Stomach (tissue), 9 donors: ENCODE data around the gene GPC6. TPM values are rescaled to one million over a fixed set of nuclear protein-coding genes. Genes with fewer than 3 reads are reported as not detected.

ENCODE experiments used
- DNase-seq, 2 donors: peaks; one replicate each; pipeline versions ENCODE4 v3.0.0 to v3.0.0-alpha.2; 2013 to 2019
- H3K27ac ChIP-seq, 5 donors: fragments of 200-600 bp in 4 of 5; sonication (generic) in 4 of 5; one replicate each; pipeline ENCODE4 v1.5.1; 2013 to 2019; ENCODE audit warnings: mild to moderate bottlenecking in 1 of 5, moderate library complexity in 1 of 5
- H3K27me3 ChIP-seq, 3 donors: fragments of 200-600 bp; sonication (generic); one replicate each; pipeline ENCODE4 v1.5.1; 2017 to 2019; ENCODE audit warnings: mixed run types in 1 of 3
- H3K36me3 ChIP-seq, 4 donors: fragments of 200-600 bp; sonication (generic); 1 replicate in 3 of 4; 2 replicates in 1 of 4; pipeline ENCODE4 v1.5.1; 2016 to 2019
- H3K4me1 ChIP-seq, 4 donors: fragments of 200-600 bp; sonication (generic); one replicate each; pipeline ENCODE4 v1.5.1; 2016 to 2019
- H3K4me3 ChIP-seq, 4 donors: fragments of 200-600 bp; sonication (generic) in 3 of 4; one replicate each; pipeline ENCODE4 v1.5.1; 2016 to 2019; ENCODE audit warnings: mild to moderate bottlenecking in 1 of 4
- H3K9me3 ChIP-seq, 4 donors: fragments of 200-600 bp; sonication (generic); one replicate each; pipeline ENCODE4 v1.5.1; 2016 to 2019
- EP300 ChIP-seq: sonication (generic); formaldehyde crosslinking; IDR thresholded peaks from one replicate; pipeline ENCODE4 v1.6.1; 2017; ENCODE audit warnings: antibody characterized with exemption
- POLR2A ChIP-seq, 4 donors: fragments of 450-650 bp; IDR thresholded peaks; one replicate each; pipeline ENCODE4 v1.6.1; 2016; ENCODE audit warnings: antibody characterized with exemption in 4 of 4, control low read depth in 2 of 4, mild to moderate bottlenecking in 1 of 4, moderate library complexity in 1 of 4
- POLR2AphosphoS5 ChIP-seq, 3 donors: sonication (generic); formaldehyde crosslinking; IDR thresholded peaks; one replicate each; pipeline ENCODE4 v1.6.1; 2016; ENCODE audit warnings: antibody characterized with exemption in 3 of 3
- WGBS, 5 donors: extraction: QIAGEN DNeasy Blood & Tissue Kit in 3 of 5; methylation state at CpG; one replicate each; pipeline versions ENCODE4 v1.1.5 to v1.1.7; 2013 to 2018; 5-methylcytosine and 5-hydroxymethylcytosine counted together
- intact Hi-C: fragments of 100-400 bp; cut with DNase I; formaldehyde crosslinking; loops from one replicate; pipeline ENCODE4 v1.15.1; 2023; ENCODE audit warnings: low total_unique reads
- polyA plus RNA-seq, 3 donors: library from polyadenylated mRNA; stranded (reverse); fragments of 200-250 nt; gene quantifications; one replicate each; pipeline ENCODE4 v1.2.3, GENCODE V29; 2013
- total RNA-seq, 5 donors: library from RNA; depleted of rRNA; stranded (reverse); fragments of >200 nt; gene quantifications; one replicate each; pipeline versions ENCODE4 v1.1.0 to v1.2.3, GENCODE V29; 2014 to 2016
- TF ChIP-seq, protein P1 (sequence below), 7 experiments: fragments of 450-650 bp in 4 of 7; fragments of 200-600 bp in 3 of 7; sonication (generic) in 3 of 7; IDR thresholded peaks; one replicate each; pipeline ENCODE4 v1.5.1; 2016 to 2019; ENCODE audit warnings: antibody characterized with exemption in 7 of 7, control low read depth in 2 of 7, mild to moderate bottlenecking in 1 of 7
- donor health status: healthy with polysubstance abuse.
- donor health status: Bipolar disorder and iron deficiency.
- donor health status: healthy.

The GPC6 gene
- total and polyA plus RNA-seq, 8 donors: 0.70 to 52.7 (median 5.6) TPM

DNA sequence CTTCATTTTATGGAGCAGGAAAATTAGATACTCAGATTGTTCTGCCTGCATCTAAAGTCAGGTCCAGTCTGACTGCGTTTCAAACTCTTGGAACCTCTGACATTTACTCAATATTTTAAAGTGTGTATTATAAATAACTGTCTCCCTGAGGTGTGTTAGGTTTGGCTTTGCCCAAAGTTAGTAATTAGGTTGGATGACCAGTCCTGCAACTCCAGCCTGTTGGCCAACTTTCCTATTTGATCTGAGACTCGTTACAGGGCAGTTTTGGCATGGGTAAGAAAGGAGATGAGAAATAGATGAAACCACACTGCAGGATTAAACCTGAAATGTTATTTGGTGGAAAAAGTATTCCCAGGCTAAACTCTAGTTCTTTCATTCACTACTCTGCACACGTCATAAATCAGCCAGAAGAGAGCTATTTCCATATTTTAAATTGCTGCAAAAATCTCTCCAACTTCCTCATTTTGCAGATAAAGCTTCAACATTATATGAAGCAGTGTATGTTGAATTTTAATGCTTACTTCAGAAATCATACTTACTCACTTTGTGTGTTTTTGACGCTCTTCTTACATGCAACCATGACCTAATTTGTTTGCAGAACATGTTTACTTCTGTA, 895.8 kb downstream of the GPC6 start:
- Histone ChIP-seq H3K36me3 (no peaks in the 10 kb centered on the region), H3K4me1 (no peaks in the 10 kb centered on the region), H3K27me3 (no peaks in the 10 kb centered on the region), H3K27ac (no peak overlapping the region), H3K9me3 (no peaks in the 10 kb centered on the region), H3K4me3 (no peak overlapping the region)
- DNase-seq: no peak
- intact Hi-C loops: no loop called here
- TF ChIP-seq, protein P1, sequence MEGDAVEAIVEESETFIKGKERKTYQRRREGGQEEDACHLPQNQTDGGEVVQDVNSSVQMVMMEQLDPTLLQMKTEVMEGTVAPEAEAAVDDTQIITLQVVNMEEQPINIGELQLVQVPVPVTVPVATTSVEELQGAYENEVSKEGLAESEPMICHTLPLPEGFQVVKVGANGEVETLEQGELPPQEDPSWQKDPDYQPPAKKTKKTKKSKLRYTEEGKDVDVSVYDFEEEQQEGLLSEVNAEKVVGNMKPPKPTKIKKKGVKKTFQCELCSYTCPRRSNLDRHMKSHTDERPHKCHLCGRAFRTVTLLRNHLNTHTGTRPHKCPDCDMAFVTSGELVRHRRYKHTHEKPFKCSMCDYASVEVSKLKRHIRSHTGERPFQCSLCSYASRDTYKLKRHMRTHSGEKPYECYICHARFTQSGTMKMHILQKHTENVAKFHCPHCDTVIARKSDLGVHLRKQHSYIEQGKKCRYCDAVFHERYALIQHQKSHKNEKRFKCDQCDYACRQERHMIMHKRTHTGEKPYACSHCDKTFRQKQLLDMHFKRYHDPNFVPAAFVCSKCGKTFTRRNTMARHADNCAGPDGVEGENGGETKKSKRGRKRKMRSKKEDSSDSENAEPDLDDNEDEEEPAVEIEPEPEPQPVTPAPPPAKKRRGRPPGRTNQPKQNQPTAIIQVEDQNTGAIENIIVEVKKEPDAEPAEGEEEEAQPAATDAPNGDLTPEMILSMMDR (IDR thresholded peaks at IDR 0.05): no peak
- TF ChIP-seq EP300 (no peak), POLR2A (IDR thresholded peaks at IDR 0.05) (no peak), POLR2AphosphoS5 (IDR thresholded peaks at IDR 0.05) (no peak)
- WGBS, 5 donors: 27 to 44% (median 30%) methylated on average over 4 of the region's 4 CpGs

DNA sequence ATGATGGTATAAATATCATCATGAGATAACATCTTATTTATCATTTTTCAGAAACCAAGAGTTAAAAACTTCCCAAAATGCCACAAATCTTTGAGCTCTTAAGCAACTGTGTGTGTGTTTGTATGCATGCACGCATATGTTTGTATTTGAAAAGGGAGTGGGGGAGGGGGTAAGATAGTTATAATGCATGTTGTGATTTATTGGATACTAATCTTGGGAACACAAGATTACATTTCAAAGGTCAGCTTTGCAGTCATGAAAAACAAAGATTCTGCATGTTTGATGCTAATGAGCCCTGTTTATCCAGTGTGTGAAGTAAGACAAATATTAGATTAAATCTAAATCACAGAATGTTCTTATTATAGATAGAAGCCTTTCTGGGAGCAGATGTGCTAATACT, 897.0 kb downstream of the GPC6 start:
- Histone ChIP-seq H3K4me1 (no peaks in the 10 kb centered on the region), H3K27me3 (no peaks in the 10 kb centered on the region), H3K27ac (no peak overlapping the region), H3K9me3 (no peaks in the 10 kb centered on the region), H3K4me3 (no peak overlapping the region), H3K36me3 (no peaks in the 10 kb centered on the region)
- TF ChIP-seq, protein P1 (IDR thresholded peaks at IDR 0.05): no peak
- TF ChIP-seq EP300: no peak
- TF ChIP-seq POLR2AphosphoS5 (IDR thresholded peaks at IDR 0.05): no peak
- no peak for TF ChIP-seq POLR2A (IDR thresholded peaks at IDR 0.05)
- WGBS, 5 donors: 23 to 70% (median 61%) methylated on average over 1 of the region's 1 CpG
- no peak for DNase-seq
- intact Hi-C loops: no loop called here

DNA sequence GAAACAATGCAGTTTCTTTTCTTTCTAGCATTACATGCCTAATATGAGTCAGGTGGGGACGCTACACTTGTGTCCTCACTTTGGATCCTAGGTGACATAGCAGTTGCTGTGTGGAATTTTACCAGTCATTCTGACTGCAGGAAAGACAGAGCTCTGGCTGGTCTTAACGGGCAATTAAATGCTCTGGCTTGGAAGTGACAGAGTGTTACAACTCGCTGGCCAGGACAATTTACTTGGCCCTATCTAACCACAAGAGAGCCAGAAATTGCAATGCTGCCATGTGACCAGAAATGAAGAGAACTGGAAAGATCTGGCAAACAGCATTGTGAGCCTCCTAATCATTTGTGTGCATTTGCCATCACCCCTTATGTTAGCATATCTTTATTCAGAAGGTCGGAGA, 901.8 kb downstream of the GPC6 start:
- no peak for DNase-seq
- WGBS, 5 donors: 28 to 58% (median 39%) methylated on average over 4 of the region's 4 CpGs
- Histone ChIP-seq H3K4me1 (no peaks in the 10 kb centered on the region), H3K27me3 (no peaks in the 10 kb centered on the region), H3K27ac (no peak overlapping the region), H3K9me3 (no peaks in the 10 kb centered on the region), H3K36me3 (no peaks in the 10 kb centered on the region), H3K4me3 (no peak overlapping the region)
- intact Hi-C loops: no loop called here
- TF ChIP-seq, protein P1 (IDR thresholded peaks at IDR 0.05): no peak
- TF ChIP-seq POLR2AphosphoS5 (IDR thresholded peaks at IDR 0.05) (no peak), POLR2A (IDR thresholded peaks at IDR 0.05) (no peak), EP300 (no peak)

DNA sequence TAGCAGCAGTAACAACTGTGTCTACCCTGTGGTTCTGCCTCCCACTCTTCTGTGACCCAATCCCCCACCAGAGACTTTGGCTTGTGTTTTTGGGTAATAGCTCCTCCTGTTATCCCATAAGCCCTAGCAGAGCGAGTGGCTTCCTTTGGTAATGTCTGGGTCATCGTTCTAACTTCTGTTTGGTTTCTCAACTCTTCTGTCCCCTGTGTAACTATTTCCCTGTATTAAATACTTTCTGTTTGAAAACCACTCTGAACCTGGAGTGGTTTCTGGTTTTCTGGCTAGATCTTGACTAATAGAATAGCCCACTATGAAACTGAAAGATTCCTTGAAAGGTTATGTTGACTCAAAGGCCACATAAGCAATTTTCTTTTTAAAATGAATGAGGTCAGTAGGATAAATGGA, 902.9 kb downstream of the GPC6 start:
- H3K4me1 ChIP-seq: no peaks in the 10 kb centered on the region
- no peak for TF ChIP-seq POLR2AphosphoS5 (IDR thresholded peaks at IDR 0.05)
- TF ChIP-seq EP300: no peak
- no peak for TF ChIP-seq POLR2A (IDR thresholded peaks at IDR 0.05)
- TF ChIP-seq, protein P1 (IDR thresholded peaks at IDR 0.05): no peak
- intact Hi-C loops: no loop called here

More for the DNA sequence above, 902.9 kb downstream of the GPC6 start:
- no peak for DNase-seq
- Histone ChIP-seq H3K9me3 (no peaks in the 10 kb centered on the region), H3K27ac (no peak overlapping the region), H3K4me3 (no peak overlapping the region), H3K27me3 (no peaks in the 10 kb centered on the region), H3K36me3 (no peaks in the 10 kb centered on the region)
- 70 to 93% (median 86%) methylated on average over 2 of the region's 2 CpGs for WGBS, 5 donors
